GM19438 (cell line): ENCODE measurements around the gene PRKCA.

Experiments used
- ATAC-seq: cut with Tn5 transposase; IDR thresholded peaks from one replicate; pipeline ENCODE4 v1.9.1; 2021; ENCODE audit warnings: low read depth; ENCODE audit not compliant: unreplicated experiment

The PRKCA gene

DNA sequence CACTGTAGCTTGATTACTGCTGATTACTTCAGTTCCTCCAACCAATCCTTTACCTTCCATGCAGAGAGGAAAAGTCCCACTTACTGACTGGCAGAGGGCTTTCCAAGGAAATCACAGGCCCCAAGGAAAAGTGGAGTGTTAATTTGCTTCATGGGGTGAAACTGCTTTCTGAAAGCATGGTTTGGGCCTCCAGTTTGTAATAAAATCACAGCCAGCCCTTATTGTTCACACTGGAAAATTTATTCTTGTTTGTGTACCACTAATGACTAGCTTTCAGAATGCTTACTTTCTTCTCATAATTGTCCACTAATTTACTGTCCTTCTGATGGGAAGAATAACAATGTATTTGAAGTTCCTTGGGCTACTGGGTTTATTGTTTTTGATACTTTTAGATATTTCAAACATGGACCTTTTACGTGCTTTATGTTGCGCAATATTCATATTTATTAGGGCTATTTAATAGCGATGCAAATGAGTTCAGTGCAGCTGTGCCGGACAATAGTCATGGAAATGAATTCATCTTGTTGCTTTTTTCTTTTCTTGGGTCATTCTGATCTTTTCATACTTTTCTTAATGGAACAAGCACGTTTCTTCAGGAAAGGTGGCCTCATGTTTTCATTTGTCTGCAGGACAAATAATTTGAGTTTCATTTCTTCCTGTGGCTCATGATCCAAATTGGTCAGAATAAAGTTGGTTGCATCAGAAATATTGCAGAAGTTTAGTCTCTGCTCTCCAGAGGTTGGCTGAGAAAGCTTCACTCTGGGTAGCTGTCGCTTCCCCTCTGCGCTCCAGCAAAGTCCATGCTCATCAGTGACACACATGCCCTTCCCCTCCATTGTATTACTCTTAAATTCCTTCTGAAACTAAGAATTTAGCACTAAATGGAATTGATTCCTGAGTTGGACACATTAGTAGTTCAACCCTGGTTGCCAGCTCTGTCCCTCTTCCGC is 128.7 kb downstream of the PRKCA start:
- ATAC-seq: no peak

GRCh38 chr17:66431910-66432309 is 129.5 kb downstream of the PRKCA start:
- ATAC-seq: no peak

- ATAC-seq: no peak
Observed at GRCh38 chr17:66432411-66432957, 130.1 kb downstream of the PRKCA start.

- no peak for ATAC-seq
Observed at GRCh38 chr17:66432996-66433551, 130.7 kb downstream of the PRKCA start.

GRCh38 chr17:66435182-66435581 is 132.8 kb downstream of the PRKCA start:
- ATAC-seq: no peak

DNA sequence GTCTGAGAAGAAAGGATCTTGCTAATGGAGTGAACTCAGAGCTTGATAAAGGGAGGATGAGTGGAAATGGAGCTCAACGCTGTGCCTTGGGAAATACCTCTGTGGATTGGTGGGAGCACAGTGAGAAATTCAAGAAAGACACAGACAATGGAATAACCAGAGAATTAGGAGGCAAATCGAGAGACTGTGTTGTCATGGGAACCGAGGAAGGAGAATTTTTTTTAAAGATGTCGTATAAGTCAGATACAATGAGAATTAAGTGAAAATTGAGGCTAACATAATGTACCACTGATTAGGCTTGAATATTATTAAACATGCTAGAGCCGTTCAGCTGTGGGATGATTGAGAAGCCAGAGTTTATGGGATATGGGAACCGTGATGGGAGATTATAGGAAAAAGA is 134.2 kb downstream of the PRKCA start:
- ATAC-seq: no peak

DNA sequence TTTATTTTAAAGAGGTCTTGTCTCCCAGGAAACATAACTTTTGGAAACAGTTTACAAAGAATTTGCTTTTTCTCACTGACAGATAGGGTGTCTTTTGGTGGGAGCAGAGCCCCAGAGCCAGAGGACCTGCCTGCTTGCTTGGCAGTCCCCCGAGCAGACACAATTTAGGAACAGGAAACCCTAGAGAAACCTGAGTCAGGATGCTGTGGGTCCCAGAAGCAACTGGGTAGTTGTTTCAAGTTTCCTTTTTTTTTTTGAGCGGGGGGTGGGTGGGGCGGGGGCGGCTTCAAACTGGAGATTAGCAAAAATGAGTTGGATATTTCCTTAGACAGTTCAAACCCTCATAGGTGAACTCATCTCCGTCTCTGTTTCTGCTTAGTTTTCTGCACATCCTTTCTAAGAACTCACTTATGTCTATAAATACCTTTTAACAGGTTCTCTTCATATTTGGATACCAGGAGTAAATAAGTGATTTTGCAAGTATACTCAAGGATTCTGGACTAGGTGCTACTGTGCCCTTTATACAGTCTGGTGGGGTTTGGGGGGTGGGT is 135.1 kb downstream of the PRKCA start:
- ATAC-seq: no peak

DNA sequence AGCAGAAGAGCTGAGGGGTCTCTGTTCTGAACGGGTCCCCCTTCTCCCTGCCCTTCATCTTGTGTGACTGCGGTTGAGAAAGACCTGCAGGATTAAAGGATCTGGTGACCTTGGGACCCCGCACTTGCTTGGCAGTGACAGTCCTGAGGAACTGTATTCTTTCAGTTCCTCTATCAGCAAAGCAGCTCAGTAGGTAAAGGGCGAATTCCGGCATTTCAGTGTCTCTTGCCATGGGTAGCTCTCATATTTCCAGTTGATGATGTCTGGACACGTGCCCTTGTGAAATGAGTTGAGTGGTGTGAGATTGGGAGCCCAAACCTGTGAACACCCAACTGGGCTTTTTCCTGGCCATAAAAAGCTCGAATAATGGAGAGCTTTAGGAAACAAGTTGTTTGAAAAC is 135.7 kb downstream of the PRKCA start:
- ATAC-seq: no peak

GRCh38 chr17:66441101-66441661 is 138.8 kb downstream of the PRKCA start:
- ATAC-seq: peak; percentile 93

- ATAC-seq: no peak
Observed at GRCh38 chr17:66443166-66443565, 140.8 kb downstream of the PRKCA start.

GRCh38 chr17:66443606-66444005 is 141.2 kb downstream of the PRKCA start:
- no peak for ATAC-seq

GRCh38 chr17:66444031-66444430 is 141.6 kb downstream of the PRKCA start:
- no peak for ATAC-seq

DNA sequence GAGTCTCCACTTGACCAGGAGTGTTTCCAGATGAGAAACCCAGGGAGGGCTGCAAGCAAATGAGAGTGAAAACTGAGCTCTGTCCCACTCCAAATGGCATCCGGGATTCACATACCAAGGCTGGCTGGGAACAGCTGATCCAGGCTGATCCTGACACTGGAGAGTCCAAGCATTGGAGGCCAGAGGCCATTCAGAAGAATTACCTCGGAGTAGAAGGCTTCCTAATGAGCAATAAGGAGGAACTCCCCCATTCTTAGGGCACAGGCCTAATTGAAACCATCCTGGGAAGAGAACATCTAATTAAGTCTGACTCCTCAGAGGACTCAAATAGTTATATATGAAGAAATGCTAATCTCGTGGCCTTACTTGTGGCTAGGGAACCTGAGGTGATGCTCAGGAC is 142.8 kb downstream of the PRKCA start:
- ATAC-seq: no peak

DNA sequence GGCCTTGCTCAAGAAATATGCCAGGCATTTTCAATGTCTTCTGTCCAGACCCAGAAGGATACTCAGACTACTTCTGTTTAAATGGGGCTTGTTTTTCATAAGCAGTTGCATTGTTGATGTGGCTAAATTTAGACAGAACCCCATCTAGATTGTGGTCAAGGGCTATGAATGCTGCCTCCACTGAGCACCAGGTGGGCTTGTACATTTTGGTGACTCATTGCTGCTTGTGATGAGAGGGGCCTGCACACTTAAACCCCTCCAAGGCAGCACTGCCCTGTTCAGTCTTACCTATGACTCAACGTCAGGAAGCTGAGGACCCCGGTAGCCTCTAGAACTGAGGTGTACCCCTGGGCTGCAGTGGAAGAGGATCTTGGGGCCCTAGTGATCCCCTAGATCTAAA is 144.0 kb downstream of the PRKCA start:
- ATAC-seq: no peak

GRCh38 chr17:66447159-66447558 is 144.7 kb downstream of the PRKCA start:
- ATAC-seq: no peak

DNA sequence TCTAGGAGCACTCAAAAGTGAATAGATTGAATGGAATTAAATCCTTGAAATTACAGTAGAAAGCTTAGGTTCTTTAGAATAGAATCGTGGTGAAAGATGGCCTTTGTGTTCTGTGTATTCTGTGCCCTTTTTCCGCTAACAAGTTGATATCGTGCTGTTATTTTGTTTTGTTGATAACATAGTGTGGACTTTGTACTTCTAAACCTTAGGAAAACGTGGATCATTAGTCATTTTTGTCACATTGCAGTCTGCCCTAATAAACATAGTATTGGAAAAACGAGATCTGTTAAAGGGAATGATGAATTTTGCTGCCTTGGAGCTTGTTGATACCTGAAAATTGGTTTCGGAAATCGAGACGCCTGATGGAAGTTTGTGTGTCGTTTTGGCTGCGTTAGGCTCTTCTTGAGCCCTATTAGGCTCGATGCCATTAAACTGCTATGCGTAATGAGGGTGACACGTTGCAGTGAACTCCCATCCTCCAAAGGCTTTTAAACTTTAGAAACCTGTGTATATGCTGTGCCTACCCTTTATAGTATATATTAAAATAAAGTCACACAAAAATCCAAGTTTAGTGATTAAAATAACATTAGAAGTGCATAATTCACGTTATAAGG is 145.7 kb downstream of the PRKCA start:
- ATAC-seq: no peak

DNA sequence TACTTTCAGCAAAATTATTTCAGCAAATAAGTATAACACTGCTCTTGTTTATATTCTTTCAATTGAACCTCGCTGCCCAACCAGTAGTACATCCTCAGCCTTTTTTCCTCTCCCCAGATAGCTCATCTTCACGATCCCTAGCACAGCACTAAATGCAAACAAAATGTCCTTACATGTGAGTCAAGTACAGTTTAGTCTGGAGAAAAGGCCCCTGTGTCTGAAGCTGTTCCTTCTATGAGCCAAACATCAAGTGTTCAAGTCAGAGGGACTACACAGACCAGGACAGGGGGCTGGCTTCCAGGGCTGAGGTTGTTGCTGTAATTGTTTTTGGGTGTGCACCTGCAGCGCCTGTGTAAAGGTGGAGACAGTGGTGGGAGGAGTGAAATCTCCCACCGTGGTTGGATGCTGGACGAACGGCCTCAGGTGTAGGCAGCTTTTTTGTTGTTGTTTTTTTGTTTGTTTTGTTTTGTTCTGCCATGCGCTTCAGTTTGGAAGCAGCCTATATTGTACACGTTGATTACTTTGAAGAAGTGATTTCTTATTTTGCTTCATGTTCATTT is 147.1 kb downstream of the PRKCA start:
- ATAC-seq: no peak

DNA sequence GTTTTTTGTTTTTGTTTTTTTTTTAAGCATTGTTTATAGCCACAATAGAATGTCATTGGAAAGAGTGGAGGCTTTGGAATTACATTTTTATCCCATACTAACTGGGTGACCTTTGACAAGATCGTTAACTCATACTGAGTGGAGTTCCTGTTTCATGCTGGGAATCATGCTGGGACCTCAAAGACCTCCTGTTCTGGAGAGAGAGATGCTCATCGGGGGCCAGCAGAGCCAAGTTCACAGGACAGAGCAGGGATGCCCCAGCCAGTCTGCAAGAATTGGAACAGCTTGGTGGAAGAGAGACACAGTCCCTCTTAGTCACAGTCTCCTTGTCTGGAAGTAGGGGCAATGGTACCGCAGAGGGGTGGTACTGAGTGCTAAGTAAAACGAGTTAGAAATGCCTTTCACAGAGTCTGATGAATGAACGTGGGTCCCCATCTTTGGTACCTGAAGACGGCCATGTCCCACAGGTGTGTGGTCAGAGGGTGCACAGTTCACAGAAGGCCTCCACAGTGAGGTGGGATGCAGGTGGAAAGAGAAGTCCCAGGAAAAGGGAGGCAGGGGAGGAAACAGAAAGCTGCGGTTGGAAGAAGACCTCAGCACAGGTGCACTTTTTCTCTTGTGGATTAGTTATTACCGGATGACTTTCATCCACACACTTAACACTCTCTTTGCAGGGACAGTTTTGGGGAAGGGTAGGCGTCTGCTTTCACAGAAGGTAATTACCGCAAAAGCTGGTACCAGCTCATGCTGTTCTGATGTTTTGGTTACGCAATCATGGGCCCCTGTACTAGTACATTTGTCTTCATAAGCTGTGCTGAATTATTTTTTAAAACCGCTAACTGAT is 147.8 kb downstream of the PRKCA start:
- no peak for ATAC-seq

- no peak for ATAC-seq
Observed at GRCh38 chr17:66450852-66451158, 148.4 kb downstream of the PRKCA start.
